Mucosa of descending colon (tissue), 3 donors: ENCODE data around the gene PLB1. TPM values are rescaled to one million over a fixed set of nuclear protein-coding genes. Genes with fewer than 3 reads are reported as not detected.

Source experiments
- ATAC-seq: fragments of 200-7000 bp; cut with Tn5 transposase; one replicate; pipeline ENCODE4 v1.9.1; 2020; ENCODE audit warnings: mild to moderate bottlenecking, moderate library complexity
- DNase-seq, 3 donors: peaks; one replicate each; pipeline ENCODE4 v3.0.0-alpha.2; 2020
- H3K36me3 ChIP-seq: fragments of 200-600 bp; one replicate; pipeline ENCODE4 v1.8.0; 2021; ENCODE audit warnings: low read depth, mild to moderate bottlenecking
- H3K4me1 ChIP-seq: fragments of 200-600 bp; one replicate; pipeline ENCODE4 v1.8.0; 2021; ENCODE audit warnings: low read depth, mild to moderate bottlenecking
- H3K4me3 ChIP-seq: fragments of 200-600 bp; one replicate; pipeline ENCODE4 v1.8.0; 2021; ENCODE audit warnings: mild to moderate bottlenecking
- H3K9me3 ChIP-seq: fragments of 200-600 bp; one replicate; pipeline ENCODE4 v1.8.0; 2021; ENCODE audit warnings: mild to moderate bottlenecking
- CTCF ChIP-seq: fragments of 200-600 bp; IDR thresholded peaks from one replicate; pipeline ENCODE4 v1.8.0; 2022; ENCODE audit warnings: antibody characterized with exemption, mild to moderate bottlenecking
- intact Hi-C, 2 donors: fragments of 100-400 bp; cut with DNase I in 1 of 2; cut with micrococcal nuclease in 1 of 2; formaldehyde crosslinking; loops; one replicate each; pipeline versions ENCODE4 v1.11.0 to v1.11.1; 2022; cut with DNase I, micrococcal nuclease
- total RNA-seq, 3 donors: library from RNA; stranded (reverse); fragmentation: NEBNext Ultra II Directional in 2 of 3; extraction: Animal tissue kit (Norgen Biotek cat#: 25700) in 2 of 3; gene quantifications; one replicate each; pipeline versions ENCODE4 v1.2.1 to v1.2.4, GENCODE V29; 2021 to 2023
- donor health status: DM: no; HTN: no; CAD: no; lungs with moderate emphysema.
- donor health status: DM: no; HTN: no; CAD: no.
- donor health status: DM: no; HTN: yes; CAD: no.

PLB1 gene
- total RNA-seq, 3 donors from 2014 or later = 2.4 to 4.9 (median 3.6) TPM

- ATAC-seq (no peak), DNase-seq (no peak)
- H3K4me1 ChIP-seq = no peaks in the 10 kb centered on the region
Observed at GRCh38 chr2:28487258-28487657, 8.6 kb upstream of the PLB1 start.

GRCh38 chr2:28488083-28488830 is 7.6 kb upstream of the PLB1 start:
- TF ChIP-seq CTCF = no peak
- DNase-seq (no peak), ATAC-seq (no peak)
- H3K36me3 ChIP-seq = no peaks in the 10 kb centered on the region
- peaks cover 3% of the 10 kb centered on the region for H3K4me1 ChIP-seq
- intact Hi-C loops = no loop called here
- no peak overlapping the region for H3K4me3 ChIP-seq
- no peaks in the 10 kb centered on the region for H3K9me3 ChIP-seq

More at GRCh38 chr2:28487258-28487657, 8.6 kb upstream of the PLB1 start:
- Histone ChIP-seq H3K4me3 (no peak overlapping the region), H3K9me3 (no peaks in the 10 kb centered on the region), H3K36me3 (no peaks in the 10 kb centered on the region)
- TF ChIP-seq CTCF = no peak
- intact Hi-C loops = no loop called here

GRCh38 chr2:28488858-28489575 is 6.8 kb upstream of the PLB1 start:
- intact Hi-C loops = no loop called here
- TF ChIP-seq CTCF = no peak
- H3K4me1 ChIP-seq = peaks cover 3% of the 10 kb centered on the region
- no peak for ATAC-seq
- DNase-seq = no peak
- no peaks in the 10 kb centered on the region for H3K36me3 ChIP-seq
- H3K9me3 ChIP-seq = no peaks in the 10 kb centered on the region
- no peak overlapping the region for H3K4me3 ChIP-seq

GRCh38 chr2:28490558-28490957 is 5.3 kb upstream of the PLB1 start:
- TF ChIP-seq CTCF = no peak
- no peak overlapping the region for H3K4me3 ChIP-seq
- H3K9me3 ChIP-seq = no peaks in the 10 kb centered on the region
- DNase-seq (no peak), ATAC-seq (no peak)
- peaks cover 3% of the 10 kb centered on the region for H3K4me1 ChIP-seq
- H3K36me3 ChIP-seq = no peaks in the 10 kb centered on the region
- intact Hi-C loops = no loop called here

- Histone ChIP-seq H3K4me3 (no peak overlapping the region), H3K9me3 (no peaks in the 10 kb centered on the region), H3K36me3 (no peaks in the 10 kb centered on the region), H3K4me1 (peaks cover 3% of the 10 kb centered on the region)
- DNase-seq (peak in 2 of 3 donors; percentile 33 to 52), ATAC-seq (peak; percentile 80)
- intact Hi-C loops = no loop called here
- no peak for TF ChIP-seq CTCF
Observed at GRCh38 chr2:28492282-28492681, 3.6 kb upstream of the PLB1 start.
